Retina (tissue), 1 donor: ENCODE data around the gene TVP23C.

Experiments
- DNase-seq: peaks from one replicate; pipeline ENCODE4 v3.0.0-alpha.2; 2016

Gene TVP23C

DNA sequence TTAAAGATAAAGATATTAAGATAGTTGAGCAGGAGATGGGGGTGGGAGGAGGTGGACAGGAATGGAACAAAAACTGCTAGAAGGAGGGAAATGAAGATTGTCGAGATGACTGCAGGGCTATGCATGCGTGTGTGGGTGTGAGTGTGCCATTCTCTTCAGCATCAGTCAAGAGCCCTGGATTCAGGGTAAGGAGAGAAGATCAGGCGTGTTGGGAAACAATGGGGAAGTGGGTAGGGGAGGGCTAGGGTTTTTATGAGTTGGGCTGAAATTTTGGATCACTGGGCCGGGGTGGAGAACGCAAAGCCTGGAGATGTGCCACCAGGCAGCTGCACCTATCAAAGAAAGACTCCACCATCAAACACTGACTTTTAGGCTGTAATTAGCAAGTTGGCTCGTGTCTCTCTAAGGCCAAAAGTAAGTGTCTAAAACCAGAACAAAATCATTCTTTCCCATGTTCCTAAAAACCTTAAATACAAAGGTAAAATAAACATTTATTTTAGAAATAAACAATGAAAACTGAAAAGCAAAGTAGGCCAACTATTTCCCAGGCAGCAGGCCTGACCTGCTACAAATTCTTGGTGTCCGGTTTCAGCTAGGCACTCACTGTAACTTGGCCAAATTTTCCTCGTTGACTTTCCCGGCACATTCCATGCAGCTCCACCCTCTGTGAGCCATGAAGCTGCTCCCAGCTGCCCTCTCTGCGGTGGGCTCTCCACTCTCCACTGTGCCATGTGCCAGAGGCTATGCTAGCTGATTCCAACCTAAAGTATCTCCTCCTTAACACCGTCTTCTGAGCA lies 100.1 kb downstream of the TVP23C start:
- no peak for DNase-seq

DNA sequence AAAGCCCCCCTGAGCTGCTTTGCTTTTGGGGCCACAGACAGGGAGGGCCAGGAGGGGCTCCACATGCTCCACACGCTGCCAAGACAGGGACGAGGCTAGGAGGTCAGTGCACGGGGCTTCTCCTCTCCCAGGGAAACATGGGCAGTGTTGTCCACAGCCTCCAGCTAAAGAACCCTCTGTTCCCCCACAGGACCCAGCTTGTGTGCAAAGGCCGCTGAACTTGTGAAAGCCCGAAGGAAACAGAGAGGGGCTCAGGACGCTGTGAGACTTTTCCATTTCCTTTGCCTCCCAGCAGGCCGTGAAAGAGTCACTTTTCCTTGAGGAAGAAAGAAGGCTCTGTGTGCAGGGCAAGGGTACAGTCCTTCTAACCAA lies 105.6 kb downstream of the TVP23C start:
- no peak for DNase-seq

DNA sequence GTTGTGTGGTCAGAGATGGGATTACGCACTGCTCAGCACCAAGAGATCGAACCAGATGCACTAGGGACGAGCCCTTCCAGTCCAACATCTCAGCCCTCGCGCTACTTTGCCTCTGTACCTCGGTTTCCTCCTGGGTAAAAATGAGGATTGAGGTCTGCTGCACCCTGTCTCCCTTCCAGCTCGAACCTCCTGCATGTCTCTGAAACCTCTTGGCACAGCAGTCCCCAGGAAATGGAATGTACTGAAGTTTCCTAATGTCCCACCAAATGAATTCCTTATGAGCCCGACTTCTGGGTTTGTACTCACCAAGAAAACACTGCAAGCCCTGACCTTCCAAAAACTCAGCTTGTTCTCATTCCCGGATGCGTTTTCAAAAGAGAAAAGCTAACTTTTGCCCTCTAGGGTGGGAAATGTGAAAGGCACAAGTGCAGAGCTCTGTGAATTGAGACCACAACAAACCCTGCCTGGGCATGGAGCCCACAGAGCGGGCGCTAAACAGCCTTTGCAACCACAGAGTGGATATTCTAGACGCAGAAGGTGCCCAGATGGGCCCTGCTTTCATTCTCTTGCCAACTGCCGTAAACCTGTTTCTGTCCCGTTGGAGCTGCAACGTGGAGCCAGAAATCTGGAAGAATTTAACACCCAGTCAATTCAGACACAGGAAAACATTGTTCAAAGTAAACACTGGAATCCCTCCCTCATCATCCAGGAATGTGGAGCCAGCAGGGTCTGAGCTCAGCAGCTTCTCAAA lies 106.1 kb downstream of the TVP23C start:
- DNase-seq: no peak

DNA sequence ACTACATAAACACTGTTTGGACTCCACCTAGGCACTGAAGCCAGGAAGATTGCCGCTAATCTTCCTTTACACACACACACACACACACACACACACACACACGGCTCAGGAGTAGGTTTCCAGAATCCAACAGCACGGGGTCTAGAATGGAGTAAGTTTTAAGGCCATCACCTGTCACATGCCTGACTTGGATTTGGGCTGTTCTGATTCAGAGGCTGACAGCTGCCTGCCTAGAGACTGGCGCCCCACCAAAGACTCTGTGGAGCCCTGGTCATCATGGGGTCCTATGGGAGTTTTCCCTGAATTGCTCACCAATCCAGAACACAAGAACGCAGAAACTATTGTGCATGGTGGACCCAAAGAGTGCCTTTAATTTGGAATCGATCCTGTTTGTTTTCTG lies 106.8 kb downstream of the TVP23C start:
- no peak for DNase-seq

DNA sequence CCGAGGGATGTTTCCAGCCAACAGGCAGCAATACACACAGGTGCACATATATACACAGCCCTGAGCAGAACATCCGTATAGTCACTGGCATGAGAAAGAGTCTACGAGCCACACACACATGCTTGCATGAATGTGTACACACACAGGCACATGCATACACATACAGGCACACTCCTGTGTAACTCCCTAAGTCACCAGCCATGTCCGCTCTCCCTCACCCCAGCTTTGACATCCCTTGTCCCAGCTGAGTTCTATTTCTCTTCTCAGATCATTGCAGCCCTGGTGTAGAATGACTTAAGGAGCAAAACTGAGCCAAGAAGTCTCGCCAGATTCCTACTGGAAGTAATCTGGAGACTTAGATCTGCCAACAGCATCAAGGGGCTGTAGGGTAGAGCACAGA lies 108.9 kb downstream of the TVP23C start:
- DNase-seq: no peak

DNA sequence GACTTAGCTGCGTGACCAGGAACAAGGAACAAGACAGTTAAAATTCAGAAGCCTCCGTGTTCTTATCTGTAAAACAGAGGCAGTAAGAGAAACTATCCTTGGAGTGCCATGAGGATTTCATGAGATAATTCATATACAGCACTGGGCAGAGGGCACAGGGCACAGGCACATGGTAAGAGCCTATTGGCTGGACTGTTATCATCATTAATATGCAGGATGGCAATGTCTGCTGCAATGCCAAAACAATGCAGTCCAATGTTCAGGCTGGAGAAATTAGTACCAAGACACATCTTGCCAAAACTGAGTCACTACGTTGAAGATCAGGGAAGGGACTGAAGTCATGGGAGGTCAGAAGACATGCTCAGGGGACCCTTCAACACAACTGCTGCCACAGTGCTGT lies 109.5 kb downstream of the TVP23C start:
- DNase-seq: no peak

DNA sequence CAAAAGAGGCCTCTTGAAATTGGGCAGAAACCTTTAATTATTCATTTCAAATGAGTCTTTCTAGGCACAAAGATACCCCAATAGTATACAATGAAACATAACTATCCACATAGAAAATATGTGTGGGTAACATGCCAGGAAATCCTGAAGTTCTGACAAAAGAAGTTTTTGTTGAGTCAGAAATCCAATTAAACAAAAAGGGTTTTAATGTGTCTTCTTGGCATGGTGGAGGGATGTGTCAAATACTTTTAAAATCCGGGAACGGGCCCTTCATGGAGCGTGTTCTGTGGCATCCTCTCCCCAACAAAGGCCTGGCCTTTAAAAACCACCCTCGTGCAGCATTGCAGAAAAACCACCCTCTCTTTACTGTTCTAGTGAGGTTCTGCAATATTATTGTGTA lies 110.0 kb downstream of the TVP23C start:
- DNase-seq: no peak

DNA sequence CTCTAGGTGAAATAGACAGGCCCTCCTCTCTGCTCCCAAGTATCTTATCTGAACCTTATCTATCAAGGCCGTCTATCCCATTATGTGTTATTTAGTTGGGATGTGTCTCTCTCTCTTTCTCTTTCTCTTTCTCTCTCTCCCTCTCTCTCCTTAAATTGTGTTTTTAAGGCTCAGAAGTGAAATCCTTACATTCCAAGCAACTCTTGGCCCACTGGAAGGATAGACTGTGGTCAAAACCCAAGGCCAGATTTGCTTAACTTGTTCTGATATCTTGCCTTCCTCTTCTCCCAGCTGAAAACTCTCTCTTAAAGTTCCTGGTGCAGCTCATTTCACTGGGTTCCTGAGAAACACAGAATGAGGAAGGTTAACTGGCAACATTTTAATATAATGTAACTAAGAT lies 110.5 kb downstream of the TVP23C start:
- no peak for DNase-seq
